Activated naive CD4-positive, alpha-beta T cell treated with anti-CD3 and anti-CD28 coated beads, Interleukin-2, amount 50 U/mL, for 72 hours (primary cell): Measurements from ENCODE around the gene BABAM2. TPM values are rescaled to one million over a fixed set of nuclear protein-coding genes. Genes with fewer than 3 reads are reported as not detected.
"Not testable (repeated sequence)": the region's sequence is repeated elsewhere in the genome, so short reads cannot be mapped to it uniquely, and the experiment has no call there.

Experiments
- ATAC-seq, 2 donors: fragments of 150-1000 bp; cut with Tn5 transposase; 2 replicates each; pipeline ENCODE4 v1.10.0; 2021; ENCODE audit warnings: mild to moderate bottlenecking in 2 of 2, moderate library complexity in 2 of 2
- DNase-seq, 2 donors: peaks; one replicate each; pipeline ENCODE4 v3.0.0; 2021 to 2022; ENCODE audit warnings: low spot score in 2 of 2
- H3K27ac Mint-ChIP-seq, 2 donors: one replicate each; pipeline ENCODE4 v1.8.0; 2022; ENCODE audit warnings: mild to moderate bottlenecking in 2 of 2, mixed read lengths in 2 of 2
- H3K36me3 Mint-ChIP-seq, 2 donors: one replicate each; pipeline ENCODE4 v1.8.0; 2022; ENCODE audit warnings: mixed read lengths in 2 of 2
- H3K9me3 Mint-ChIP-seq, 2 donors: one replicate each; pipeline ENCODE4 v1.8.0; 2022; ENCODE audit warnings: mixed read lengths in 2 of 2
- total RNA-seq, 2 donors: library from RNA; stranded (reverse); gene quantifications; one replicate each; pipeline ENCODE4 v1.2.3, GENCODE V29; 2022

The BABAM2 gene
- total RNA-seq, 2 donors from 2014 or later = 45.2 to 59.8 TPM

DNA sequence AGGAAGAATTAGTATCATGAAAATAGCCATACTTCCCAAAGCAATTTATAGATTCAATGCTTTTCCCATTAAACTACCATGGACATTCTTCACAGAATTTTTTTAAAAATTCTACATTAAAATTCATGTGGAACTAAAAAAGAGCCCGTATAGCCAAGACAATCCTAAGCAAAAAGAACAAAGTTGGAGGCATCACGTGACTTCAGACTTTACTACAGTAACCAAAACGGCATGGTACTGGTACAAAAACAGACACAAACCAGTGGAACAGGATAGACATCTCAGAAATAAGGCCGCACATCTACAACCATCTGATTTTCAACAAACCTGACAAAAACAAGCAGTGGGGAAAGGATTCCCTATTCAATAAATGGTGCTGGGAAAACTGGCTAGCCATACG, 440.2 kb downstream of the BABAM2 start:
- H3K9me3 Mint-ChIP-seq, H3K27ac Mint-ChIP-seq, ATAC-seq, H3K36me3 Mint-ChIP-seq, DNase-seq: not testable (repeated sequence)

- not testable (repeated sequence) for H3K36me3 Mint-ChIP-seq, H3K9me3 Mint-ChIP-seq, DNase-seq, ATAC-seq
- peak overlapping the region in 1 of 2 donors; percentile 63 for H3K27ac Mint-ChIP-seq
Observed at GRCh38 chr2:28331797-28332196, 441.3 kb downstream of the BABAM2 start.

- Mint-ChIP-seq H3K36me3 (peaks cover 0 to 6% of the 10 kb centered on the region in 2 donors), H3K27ac (peak overlapping the region in 1 of 2 donors; percentile 19), H3K9me3 (no peaks in the 10 kb centered on the region)
- DNase-seq (no peak), ATAC-seq (no peak)
Observed at GRCh38 chr2:28332696-28333095, 442.2 kb downstream of the BABAM2 start.

DNA sequence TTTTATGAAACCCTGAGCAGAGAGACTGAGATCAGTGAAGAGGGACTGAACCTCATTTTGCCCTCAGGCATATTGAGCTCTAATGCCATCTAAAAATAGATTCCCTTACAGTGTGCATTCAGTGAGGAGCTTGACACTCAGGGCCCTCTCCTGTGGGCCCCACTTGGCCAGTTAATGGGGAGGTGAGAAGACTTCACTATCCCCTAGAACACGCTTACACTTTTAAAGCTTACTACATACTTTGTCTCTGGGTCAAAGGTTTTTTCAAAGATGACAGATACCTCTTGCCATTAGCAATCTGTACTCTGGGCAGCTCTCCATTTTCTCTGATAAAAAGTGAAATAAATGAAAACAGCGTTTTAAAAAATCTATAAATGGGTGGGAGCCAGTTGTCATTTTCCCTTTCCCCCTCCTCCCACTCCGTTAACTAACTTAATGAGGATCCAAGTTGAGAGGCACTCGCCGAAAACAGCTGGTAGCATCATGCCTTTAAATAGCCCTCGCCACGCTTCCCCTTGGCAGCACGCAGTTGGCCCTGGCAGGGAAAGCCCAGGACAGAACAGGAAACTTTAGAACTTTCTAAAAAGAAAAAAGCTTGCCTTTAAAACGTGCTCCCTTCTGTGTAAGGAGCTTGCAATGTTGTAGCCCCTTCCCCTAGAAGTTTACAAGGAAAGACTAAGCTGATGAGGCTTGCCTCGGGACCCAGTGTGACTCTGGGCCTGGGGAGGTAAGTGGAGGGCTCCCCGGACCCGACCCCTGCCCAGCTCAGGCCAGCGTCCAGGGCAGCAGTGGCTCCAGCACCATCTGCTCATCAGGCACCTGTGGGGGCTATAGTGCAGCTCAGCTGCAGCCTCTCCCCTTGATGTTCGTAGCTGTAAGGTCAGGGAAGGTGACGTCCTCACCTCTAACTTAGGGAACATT, 443.3 kb downstream of the BABAM2 start:
- no peak for ATAC-seq
- Mint-ChIP-seq H3K9me3 (no peaks in the 10 kb centered on the region), H3K36me3 (peaks cover 0 to 6% of the 10 kb centered on the region in 2 donors), H3K27ac (no peak overlapping the region)
- no peak for DNase-seq

- H3K9me3 Mint-ChIP-seq = no peaks in the 10 kb centered on the region
- DNase-seq (no peak), ATAC-seq (no peak)
- no peak overlapping the region for H3K27ac Mint-ChIP-seq
- H3K36me3 Mint-ChIP-seq = peaks cover 0 to 2% of the 10 kb centered on the region in 2 donors
Observed at GRCh38 chr2:28334527-28334894, 444.0 kb downstream of the BABAM2 start.

DNA sequence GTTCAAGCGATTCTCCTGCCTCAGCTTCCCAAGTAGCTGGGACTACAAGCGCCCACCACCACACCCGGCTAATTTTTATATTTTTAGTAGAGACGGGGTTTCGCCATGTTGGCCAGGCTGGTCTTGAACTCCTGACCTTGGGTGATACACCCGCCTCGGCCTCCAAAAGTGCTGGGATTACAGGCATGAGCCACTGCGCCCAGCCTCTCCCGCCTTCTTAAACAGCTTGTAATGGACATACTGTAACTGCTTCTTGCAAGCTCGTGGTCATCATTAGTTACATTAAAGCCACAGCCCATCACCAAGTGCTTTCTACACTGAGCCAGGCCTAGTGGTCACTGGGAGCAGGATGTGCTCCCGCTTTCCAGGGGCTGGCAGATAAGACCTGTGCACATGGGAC, 444.7 kb downstream of the BABAM2 start:
- not testable (repeated sequence) for H3K27ac Mint-ChIP-seq, H3K9me3 Mint-ChIP-seq, ATAC-seq, H3K36me3 Mint-ChIP-seq, DNase-seq

DNA sequence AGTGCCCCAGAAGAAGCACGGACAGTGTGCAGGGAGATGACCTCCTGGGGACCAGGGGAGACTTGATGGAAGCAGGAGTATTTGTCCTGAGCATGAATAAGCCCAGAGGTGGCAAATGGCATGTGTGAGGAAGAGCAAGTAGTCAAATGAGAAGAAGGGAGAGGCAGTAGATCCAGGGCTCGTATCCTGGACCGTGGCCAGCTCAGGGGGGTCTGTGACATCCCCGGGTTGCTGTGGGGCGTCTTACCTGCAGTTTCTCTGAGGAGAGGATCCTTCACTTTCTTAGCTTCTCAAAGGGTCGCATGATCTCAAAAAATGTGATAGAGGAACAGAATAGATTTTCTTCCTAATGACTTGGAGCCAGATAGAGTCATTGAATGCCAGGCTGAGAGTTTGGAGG, 445.1 kb downstream of the BABAM2 start:
- ATAC-seq (no peak), DNase-seq (no peak)
- Mint-ChIP-seq H3K27ac (peak overlapping the region; percentile 23 to 24), H3K36me3 (no peaks in the 10 kb centered on the region), H3K9me3 (no peaks in the 10 kb centered on the region)

- H3K36me3 Mint-ChIP-seq = no peaks in the 10 kb centered on the region
- ATAC-seq (no peak), DNase-seq (no peak)
- H3K9me3 Mint-ChIP-seq = no peaks in the 10 kb centered on the region
- peak overlapping the region; percentile 23 to 24 for H3K27ac Mint-ChIP-seq
Observed at GRCh38 chr2:28336264-28336980, 445.9 kb downstream of the BABAM2 start.

DNA sequence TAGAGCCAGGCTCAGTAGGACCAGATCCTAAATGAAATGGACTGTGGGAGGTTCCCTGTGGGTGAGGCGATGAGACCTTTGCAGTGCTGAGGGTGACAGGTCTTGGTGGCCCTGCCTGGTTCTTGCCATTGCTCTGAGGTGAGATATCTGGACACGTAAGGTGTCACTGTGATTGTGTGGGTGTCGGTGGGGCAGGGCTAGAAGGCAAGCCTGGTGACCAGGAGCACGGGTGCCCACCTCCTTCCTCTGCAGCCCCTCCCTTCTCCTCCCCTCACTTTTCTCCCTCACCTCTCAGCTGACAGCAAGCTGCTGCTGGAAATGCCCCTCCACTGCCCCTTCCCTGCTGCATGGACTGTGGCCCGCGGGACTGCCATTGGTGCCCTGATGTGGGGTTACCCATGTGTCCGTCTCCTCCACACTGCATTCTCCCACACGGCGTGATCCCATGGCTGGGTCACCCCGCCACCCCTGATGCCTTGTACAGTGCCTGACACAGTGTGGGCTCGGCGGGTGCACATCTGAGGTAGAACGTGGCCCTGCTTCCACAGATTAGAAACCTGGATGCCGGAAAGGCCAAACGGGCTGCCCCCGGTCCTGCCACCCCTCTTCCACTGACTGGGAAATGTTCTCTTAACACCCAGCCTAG, 446.6 kb downstream of the BABAM2 start:
- H3K9me3 Mint-ChIP-seq = no peaks in the 10 kb centered on the region
- DNase-seq (no peak), ATAC-seq (no peak)
- H3K27ac Mint-ChIP-seq = peak overlapping the region in 1 of 2 donors; percentile 40
- H3K36me3 Mint-ChIP-seq = no peaks in the 10 kb centered on the region

DNA sequence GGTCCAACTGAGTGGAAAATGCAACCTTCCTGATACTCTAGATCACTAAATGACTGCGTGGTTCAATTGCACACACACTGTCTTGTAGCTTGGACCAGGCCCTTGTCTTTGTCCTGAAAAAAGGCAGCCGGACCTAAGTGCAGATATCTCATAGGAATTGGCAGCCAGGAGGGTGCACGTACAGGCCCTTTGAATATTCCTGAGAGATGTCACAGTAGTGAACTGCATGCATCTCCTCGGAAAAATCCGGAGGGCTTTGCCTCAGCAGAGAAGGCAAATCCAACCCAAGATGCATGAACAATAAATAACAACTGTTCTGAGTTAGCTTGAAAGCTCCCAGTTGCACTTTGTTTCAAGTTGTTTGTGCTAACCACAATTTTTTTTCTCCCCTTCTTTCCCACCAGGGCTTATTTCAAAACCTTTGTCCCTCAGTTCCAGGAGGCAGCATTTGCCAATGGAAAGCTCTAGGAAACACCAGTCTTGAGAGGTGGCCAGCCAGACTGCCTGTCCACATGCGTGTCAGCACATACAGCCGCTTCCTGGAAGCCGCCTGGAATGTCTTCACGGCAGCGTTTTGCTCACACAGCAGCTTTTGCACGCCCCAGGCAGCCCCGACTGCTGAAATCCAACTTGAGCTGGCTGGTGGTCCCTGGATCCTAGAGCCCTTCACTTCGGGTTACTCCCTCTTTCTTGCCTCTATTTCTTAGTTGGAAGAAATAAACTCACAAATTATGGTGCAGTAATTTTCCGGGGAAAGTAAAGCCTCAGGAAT, 447.7 kb downstream of the BABAM2 start:
- Mint-ChIP-seq H3K9me3 (no peaks in the 10 kb centered on the region), H3K36me3 (no peaks in the 10 kb centered on the region), H3K27ac (no peak overlapping the region)
- no peak for ATAC-seq
- no peak for DNase-seq

GRCh38 chr2:28338831-28339321, 448.3 kb downstream of the BABAM2 start:
- Mint-ChIP-seq H3K27ac (peak overlapping the region in 1 of 2 donors; percentile 16), H3K9me3 (no peaks in the 10 kb centered on the region), H3K36me3 (no peaks in the 10 kb centered on the region)
- ATAC-seq (no peak), DNase-seq (no peak)

- H3K36me3 Mint-ChIP-seq = no peaks in the 10 kb centered on the region
- DNase-seq = no peak
- no peaks in the 10 kb centered on the region for H3K9me3 Mint-ChIP-seq
- ATAC-seq = no peak
- H3K27ac Mint-ChIP-seq = peak overlapping the region; percentile 16 to 55
Observed at GRCh38 chr2:28339516-28340175, 449.1 kb downstream of the BABAM2 start.

DNA sequence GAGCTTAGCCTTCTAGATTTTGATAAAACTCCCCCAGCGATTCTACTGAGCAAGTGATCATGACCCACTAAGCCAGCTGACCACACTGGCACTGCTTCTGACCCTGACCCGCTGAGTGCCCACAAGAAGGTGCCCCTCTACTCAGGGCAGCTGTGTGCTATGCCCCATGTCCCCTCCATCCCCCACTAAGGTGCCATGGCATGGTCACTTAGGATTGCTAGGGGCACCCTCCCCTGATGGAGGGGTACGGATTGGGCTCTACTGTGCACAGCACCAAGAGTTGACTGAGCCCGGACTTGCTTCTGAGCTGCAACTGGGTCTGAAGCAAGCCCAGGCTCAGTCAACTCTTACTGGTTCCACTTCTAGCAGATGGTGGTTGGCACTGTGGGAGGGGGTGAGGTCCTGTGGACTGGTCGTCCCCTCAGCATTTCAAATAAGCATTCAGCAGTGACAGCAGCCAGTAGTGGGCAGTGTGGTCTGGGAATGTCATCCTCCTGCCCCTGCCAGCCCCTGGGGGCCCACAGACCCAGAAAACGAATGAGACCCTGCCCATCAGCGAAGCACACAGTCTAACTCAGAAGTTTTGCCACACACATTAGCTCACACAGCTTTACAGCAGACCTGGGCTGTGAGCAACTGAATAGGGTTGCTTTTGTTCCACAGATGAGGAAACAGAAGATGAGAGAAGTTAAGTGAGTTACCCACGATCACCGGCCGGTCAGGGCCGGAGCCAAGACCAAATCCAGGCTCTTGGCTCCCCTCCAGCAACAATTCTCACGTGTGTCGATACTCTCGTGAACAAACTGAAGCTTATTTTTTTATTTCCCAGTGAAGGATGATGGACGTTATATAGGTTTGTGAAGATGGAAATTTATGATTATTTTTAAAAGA, 450.0 kb downstream of the BABAM2 start:
- H3K9me3 Mint-ChIP-seq = no peaks in the 10 kb centered on the region
- peak overlapping the region in 1 of 2 donors; percentile 55 for H3K27ac Mint-ChIP-seq
- H3K36me3 Mint-ChIP-seq = no peaks in the 10 kb centered on the region
- no peak for ATAC-seq
- DNase-seq = no peak

DNA sequence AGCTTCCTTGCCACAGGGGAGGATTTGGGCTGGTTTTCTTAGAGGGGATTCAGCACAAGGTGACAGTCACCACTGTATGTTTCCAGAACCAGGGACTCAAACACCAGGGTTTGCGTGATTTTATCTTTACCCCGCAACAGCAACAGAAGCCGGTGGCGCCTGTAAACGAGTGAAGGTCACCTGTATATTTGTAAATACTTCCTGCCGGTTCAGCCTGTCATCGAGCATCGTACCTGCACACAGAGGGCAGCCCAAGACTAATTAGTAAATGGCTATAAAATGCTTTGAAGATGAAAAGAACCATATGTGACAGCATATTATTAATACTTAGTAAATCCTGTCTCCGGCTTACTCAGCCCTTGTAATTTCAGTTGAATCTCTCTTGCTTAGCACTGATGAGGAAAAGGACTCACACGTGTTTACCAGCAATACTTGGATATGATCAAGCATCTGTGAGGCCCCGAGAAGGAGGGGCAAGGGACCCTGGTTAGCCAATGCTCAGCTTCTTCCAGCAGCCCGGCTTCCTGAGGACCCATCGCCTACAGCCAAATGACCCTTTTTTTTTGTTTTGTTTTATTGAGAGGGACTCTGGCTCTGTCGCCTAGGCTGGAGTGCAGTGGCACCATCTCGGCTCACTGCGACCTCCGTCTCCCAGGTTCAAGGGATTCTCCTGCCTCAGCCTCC, 450.8 kb downstream of the BABAM2 start:
- Mint-ChIP-seq H3K36me3 (no peaks in the 10 kb centered on the region), H3K27ac (no peak overlapping the region), H3K9me3 (no peaks in the 10 kb centered on the region)
- ATAC-seq (no peak), DNase-seq (no peak)
